ENCODE results near the gene PWP2.
"Not testable (repeated sequence)": the region's sequence is repeated elsewhere in the genome, so short reads cannot be mapped to it uniquely, and the experiment has no call there.

Gene PWP2

DNA sequence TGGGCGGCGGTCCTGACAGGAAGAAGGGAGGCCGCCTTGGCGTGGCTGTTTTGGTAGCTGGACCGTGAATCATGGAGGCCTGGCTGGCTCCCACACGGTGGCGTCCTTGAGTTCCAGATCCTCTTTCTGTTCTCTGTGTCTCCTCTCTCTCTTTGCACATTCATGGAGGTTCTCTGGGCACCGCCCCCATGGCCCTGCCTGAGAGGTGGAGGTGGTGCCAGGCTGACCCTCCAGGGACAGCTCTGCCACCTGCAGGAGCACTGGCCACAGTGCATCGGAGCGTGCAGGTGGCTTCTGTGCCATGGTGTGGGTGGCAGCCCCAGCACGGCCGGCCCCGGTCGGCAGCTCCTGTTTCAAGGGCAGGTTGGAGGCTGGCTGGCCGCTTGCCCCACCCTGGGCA, 30.8 kb downstream of the PWP2 start:
- not testable (repeated sequence) for DNase-seq (ENCODE audit: low read depth, low spot score)

- not testable (repeated sequence) for DNase-seq (ENCODE audit: low read depth, low spot score)
Measured at GRCh38 chr21:44139787-44140551, 32.8 kb downstream of the PWP2 start.

GRCh38 chr21:44140552-44140932, 33.3 kb downstream of the PWP2 start:
- DNase-seq (ENCODE audit: low read depth, low spot score), result not testable (repeated sequence)

- not testable (repeated sequence) for DNase-seq (ENCODE audit: low read depth, low spot score)
Measured at GRCh38 chr21:44142470-44142869, 35.3 kb downstream of the PWP2 start.

DNA sequence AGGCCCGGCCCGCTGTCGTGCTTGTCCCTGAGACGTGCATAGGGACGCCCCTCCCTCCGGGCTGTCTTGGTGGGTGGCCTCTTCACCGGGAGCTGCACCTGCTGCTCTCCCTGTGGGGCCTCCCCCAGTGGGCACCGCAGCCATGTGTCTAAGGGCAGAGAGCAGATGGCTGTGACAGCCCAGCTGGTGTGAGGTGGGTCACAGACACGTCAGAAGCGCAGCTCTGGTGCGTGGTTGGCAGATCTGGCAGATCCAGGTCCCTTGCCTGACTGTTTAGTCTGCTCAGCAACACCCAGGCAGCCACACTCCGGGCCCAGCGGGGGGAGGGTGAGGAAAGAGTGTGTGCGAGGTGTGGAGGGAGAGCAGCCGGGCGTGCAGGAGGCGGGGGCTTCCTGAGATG, 36.2 kb downstream of the PWP2 start:
- DNase-seq (ENCODE audit: low read depth, low spot score), result not testable (repeated sequence)

DNA sequence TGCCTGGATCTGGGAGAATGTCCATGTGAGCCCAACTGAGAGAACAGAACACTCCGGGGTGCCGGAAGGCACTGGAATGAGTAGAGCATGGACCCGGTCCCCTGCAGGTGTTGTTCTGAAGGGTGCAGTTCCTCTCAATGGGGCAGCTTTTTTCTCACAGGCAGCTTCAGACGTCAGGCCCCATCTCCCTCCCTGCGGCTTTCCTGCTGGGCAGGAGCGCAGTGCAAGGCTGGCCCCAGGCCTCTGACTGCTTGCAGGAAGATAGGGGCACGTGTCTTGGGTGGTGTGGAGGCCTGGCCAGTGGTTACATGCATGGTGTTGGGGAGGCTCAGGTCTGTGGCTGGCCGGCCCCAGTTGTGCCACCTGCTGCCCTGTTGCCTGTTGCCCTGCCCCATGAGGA, 36.8 kb downstream of the PWP2 start:
- DNase-seq (ENCODE audit: low read depth, low spot score), result not testable (repeated sequence)

- DNase-seq (ENCODE audit: low read depth, low spot score), result not testable (repeated sequence)
Measured at GRCh38 chr21:44144784-44145602, 37.8 kb downstream of the PWP2 start.

DNA sequence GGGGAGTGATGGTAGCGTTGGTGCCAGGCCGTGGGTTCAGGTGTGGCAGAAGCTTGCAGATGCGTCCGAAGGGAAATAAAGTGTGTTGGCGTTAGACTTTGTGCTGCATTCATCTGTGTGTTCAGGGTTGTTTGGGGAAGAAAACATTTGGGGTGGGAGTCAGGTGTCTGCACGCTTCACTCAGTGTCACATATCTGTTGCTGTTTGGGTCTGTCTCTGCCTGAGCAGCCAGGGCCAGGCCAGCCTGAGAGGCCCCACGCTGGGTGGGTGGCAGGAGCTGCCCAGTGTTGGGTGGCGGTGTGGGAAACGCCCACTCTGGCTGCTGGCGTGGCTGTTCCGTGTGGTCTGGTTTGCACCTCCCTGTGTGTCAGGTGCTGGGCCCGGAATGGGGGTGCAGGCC, 38.4 kb downstream of the PWP2 start:
- DNase-seq (ENCODE audit: low read depth, low spot score), result not testable (repeated sequence)

DNA sequence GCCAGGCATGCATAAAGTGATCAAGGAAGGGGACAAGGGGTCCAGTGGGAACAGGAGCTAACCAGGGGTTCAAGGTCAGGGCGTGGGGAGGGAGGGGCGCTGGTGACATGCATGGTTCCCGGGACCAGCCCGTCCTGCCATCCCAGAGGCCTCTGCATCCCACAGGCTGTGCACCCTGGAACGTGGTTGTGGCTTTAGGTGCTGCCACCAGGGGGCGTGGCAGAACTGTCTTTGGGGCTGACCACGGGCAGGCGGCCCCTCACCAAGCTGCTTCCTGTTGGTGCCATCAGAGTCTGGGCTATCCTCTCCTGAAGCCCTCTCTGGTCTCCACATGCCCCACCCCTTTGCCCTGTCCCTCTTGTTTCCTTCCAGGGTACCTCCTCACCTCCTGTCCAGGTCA, 39.9 kb downstream of the PWP2 start:
- DNase-seq (ENCODE audit: low read depth, low spot score), result not testable (repeated sequence)

- DNase-seq (ENCODE audit: low read depth, low spot score), result not testable (repeated sequence)
Measured at GRCh38 chr21:44150255-44150654, 43.1 kb downstream of the PWP2 start.

DNA sequence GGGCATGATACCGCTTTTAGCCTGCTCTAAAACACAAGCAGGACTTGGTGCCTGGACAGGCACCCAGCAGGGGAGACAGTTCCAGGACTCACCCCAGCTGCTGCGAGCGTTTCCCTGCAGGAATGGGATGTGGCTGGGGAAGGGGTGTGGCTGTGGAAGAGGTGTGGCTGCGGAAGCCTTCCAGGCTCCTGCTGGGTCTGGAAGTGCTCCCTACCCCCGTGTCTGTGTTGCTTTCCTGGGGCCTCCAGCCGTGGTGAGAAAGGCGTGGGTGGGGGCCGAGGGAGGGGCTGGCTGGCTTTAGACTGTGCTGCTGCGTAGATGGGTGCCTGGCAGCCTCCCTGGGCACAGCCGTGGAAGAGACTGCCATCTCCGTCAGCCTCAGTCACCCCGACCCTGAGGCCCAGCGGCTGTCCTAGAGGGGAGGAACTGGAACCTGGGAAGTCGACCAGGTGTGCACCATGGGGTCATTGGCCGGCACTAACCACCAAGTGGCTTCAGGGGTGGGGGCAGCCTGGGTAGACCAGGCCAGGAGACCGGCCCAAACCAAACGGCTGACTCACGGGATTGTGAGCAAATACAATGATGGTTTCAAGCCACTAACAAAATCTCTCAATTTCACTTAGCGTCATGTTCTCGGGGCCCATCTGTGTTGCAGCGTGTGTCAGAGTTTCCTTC, 46.2 kb downstream of the PWP2 start:
- DNase-seq (ENCODE audit: low read depth, low spot score), result not testable (repeated sequence)

DNA sequence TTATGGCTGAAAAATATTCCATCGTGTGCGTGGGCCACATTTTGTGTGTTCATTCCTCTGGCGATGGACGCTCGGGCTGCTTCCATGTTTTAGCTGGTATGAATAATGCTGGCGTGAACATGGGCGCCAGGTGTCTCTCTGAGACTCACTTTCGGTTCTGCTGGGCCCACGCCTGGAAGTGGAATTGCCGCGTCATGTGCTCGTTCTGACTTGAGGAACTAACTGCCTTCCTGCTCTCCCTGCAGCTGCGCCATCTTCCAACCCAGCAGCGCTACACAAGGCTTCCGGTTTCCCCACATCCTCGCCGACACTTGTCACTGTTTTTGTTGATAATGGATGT, 46.7 kb downstream of the PWP2 start:
- not testable (repeated sequence) for DNase-seq (ENCODE audit: low read depth, low spot score)

DNA sequence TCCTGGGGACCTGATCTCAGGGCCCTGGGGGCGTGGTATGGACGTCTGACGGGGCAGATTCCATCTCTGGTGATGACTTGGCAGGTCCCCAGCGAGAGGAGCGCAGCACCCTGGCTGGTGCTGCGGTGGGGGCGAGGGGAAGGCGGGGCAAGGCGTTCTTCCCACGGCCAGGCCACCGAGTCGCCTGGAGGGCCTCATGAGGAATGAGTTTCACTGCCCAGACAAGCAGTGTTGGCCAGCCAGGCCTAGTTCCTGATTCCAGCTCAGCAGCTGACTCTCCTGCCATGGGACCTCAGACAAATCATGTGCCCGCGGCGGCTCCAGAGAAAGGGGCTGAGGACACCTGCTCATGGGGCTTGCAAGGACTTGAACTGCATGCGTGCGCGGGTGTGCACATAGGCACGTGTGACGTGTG, 47.6 kb downstream of the PWP2 start:
- not testable (repeated sequence) for DNase-seq (ENCODE audit: low read depth, low spot score)

DNA sequence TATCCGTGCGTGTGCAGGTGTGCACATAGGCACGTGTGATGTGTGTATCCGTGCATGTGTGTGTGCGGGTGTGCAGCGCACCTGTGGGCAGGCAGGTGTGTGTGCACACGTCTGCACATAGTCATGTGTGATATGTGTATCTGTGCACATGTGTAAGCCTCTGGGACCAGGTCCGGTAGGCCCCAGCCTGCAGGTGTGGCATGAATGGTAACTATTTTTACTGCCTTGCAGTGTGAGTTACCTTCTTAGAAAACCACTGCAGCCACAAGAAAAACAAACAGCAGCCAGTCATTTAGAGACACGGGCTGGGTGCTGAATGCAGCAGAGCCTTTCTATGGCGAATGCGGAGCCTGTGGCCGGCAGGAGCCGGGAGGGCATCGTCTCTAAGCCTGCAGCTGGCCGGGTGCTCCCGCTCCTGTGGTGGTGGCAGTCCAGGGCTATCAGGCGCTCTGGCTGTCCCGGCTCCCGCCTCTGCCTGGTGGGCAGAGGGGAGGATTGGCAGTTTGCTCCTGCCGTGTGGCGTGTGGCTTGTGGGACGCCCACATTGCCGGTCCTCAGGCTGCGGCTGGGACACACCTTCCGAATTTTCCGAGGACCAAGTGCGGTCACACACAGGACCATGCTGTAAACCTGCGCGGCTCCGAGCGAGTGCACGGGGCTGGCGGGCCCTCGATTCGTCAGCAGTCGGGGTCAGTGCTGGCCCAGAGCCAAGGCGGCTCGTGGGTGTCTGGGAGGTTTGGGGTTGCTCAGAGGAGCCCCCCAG, 48.2 kb downstream of the PWP2 start:
- not testable (repeated sequence) for DNase-seq (ENCODE audit: low read depth, low spot score)

- not testable (repeated sequence) for DNase-seq (ENCODE audit: low read depth, low spot score)
Measured at GRCh38 chr21:44155994-44156380, 48.8 kb downstream of the PWP2 start.

GRCh38 chr21:44157439-44158081, 50.4 kb downstream of the PWP2 start:
- not testable (repeated sequence) for DNase-seq (ENCODE audit: low read depth, low spot score)

- DNase-seq (ENCODE audit: low read depth, low spot score), result not testable (repeated sequence)
Measured at GRCh38 chr21:44158082-44158468, 50.9 kb downstream of the PWP2 start.

DNA sequence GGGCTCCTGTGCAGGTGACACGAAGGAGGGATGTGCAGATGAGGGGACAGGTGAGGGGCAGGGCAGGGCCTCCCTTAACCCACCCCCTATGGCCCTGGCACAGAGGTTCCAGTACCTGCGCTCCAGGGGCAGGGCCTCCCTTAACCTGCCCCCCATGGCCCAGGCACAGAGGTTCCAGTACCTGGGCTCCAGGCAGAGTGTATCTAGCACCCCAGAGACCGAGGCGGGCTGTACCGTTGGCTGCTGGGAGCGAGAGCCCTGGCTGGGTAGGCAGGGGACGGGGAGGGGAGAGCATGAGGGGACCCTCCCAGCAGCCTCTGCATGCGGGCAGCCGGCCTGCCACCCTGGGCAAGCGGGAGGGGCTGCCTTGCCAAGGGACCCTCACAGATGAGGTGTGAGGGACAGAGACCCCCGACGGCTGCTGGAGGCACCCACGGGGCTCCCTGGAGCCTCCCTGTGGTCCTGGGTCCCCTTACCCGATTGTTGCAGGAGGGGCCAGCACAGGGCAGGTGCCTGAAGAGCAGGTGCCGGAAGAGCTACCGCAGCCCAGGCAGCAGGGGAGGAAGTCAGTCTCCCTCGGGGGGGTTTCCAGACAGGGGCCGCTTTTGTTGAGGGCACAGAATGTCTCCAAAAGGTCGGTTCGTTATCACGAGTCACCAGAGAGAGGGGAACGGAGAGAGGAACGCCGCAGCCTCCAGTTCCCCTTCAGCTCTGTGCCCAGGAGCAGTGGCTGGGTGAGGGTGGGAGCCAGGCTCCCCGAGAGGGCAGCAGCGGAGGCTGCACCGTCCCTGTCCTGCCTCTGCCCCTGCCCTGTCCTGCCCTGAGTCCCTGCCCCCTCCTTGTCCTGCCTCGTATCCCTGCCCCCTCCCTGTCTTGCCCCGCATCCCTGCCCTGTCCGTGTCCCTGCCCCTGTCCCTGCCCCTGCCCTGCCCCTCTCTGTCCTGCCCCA, 52.4 kb downstream of the PWP2 start:
- not testable (repeated sequence) for DNase-seq (ENCODE audit: low read depth, low spot score)

- DNase-seq (ENCODE audit: low read depth, low spot score), result not testable (repeated sequence)
Measured at GRCh38 chr21:44160298-44160672, 53.1 kb downstream of the PWP2 start.

DNA sequence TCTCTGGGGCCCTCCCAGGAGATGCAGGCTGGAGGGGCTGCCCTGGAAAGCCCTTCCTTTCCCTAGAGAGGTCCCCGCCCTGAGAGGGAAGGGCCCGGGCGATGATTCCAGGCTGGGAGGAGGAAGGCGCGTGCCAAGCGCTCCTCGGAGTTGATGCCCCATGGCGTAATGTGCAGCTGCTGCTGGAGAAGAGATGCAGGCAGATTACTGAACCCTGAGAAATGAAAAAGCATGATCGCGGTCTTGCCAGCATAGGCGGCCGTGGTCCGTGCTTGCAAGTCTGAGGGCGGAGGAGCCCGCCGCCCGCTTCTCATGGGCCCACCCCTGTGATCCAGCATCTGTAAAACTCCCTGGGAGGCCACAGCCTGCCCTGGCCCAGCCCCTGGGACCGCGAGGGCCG, 53.6 kb downstream of the PWP2 start:
- DNase-seq (ENCODE audit: low read depth, low spot score), result not testable (repeated sequence)

All from brain pericyte (primary cell).